ENCODE measurements around the gene MYOG. TPM values are rescaled to one million over a fixed set of nuclear protein-coding genes. Genes with fewer than 3 reads are reported as not detected.

Gene MYOG
- total RNA-seq, 1 experiment from 2014 or later: not detected

DNA sequence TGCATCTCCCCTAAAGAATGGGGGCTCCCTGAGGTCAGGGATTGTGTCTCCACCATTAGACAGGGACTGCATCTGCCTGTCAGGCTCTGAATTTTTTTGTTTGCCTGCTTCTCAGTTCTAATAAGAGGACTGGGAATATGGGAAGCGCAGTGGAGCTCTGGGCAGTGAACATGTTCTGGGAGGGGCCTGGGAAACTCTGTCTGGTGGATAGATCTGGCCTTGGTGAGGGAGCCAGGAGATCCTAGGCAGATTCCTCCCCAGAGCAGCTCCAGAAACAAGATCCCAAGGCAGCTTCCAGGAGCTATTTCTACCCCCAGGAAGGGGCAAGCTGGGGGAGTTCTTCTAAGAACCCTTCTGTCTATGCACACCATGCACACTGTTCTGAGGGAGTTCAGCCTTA lies 12.6 kb upstream of the MYOG start:
- intact Hi-C loops (cut with micrococcal nuclease): no loop called here
- Histone ChIP-seq H3K36me3 (ENCODE audit: low read depth, low read length) (no peaks in the 10 kb centered on the region), H3K27ac (ENCODE audit: low read length) (no peak overlapping the region), H3K4me3 (ENCODE audit: low read length) (no peak overlapping the region), H3K4me2 (ENCODE audit: low read length) (no peak overlapping the region), H3K9me3 (ENCODE audit: low read length) (peaks cover 11% of the 10 kb centered on the region; the same call in 1 of the 2 replicates), H3K9me2 (replicated peaks; ENCODE audit: low read length) (no peaks in the 10 kb centered on the region), H3K27me3 (ENCODE audit: low read length) (peaks cover 5% of the 10 kb centered on the region; the same call in 1 of the 2 replicates), H3F3A (ENCODE audit: low read length, unreplicated experiment) (no peaks in the 10 kb centered on the region), H4K20me1 (ENCODE audit: low read length) (no peaks in the 10 kb centered on the region), H3K4me1 (ENCODE audit: insufficient read depth, low read length) (no peaks in the 10 kb centered on the region), H3K79me2 (ENCODE audit: low read length) (no peaks in the 10 kb centered on the region), H2AFZ (ENCODE audit: low read length) (no peak overlapping the region), H3K9ac (ENCODE audit: low read length) (no peak overlapping the region)
- BruUV-seq (replicated peaks): no TSS peak
- no peak for ATAC-seq
- POLR2A ChIA-PET (ENCODE audit: unreplicated experiment): no interaction called here
- TF ChIP-seq, protein P1, sequence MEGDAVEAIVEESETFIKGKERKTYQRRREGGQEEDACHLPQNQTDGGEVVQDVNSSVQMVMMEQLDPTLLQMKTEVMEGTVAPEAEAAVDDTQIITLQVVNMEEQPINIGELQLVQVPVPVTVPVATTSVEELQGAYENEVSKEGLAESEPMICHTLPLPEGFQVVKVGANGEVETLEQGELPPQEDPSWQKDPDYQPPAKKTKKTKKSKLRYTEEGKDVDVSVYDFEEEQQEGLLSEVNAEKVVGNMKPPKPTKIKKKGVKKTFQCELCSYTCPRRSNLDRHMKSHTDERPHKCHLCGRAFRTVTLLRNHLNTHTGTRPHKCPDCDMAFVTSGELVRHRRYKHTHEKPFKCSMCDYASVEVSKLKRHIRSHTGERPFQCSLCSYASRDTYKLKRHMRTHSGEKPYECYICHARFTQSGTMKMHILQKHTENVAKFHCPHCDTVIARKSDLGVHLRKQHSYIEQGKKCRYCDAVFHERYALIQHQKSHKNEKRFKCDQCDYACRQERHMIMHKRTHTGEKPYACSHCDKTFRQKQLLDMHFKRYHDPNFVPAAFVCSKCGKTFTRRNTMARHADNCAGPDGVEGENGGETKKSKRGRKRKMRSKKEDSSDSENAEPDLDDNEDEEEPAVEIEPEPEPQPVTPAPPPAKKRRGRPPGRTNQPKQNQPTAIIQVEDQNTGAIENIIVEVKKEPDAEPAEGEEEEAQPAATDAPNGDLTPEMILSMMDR (conservative IDR thresholded peaks at IDR 0.05; ENCODE audit: low read depth, low read length): no peak
- TF ChIP-seq EZH2 (IDR thresholded peaks at IDR 0.05; ENCODE audit: low read length, unreplicated experiment) (no peak), EZH2phosphoT487 (IDR thresholded peaks at IDR 0.05; ENCODE audit: borderline replicate concordance, low read length) (no peak)
- no peak for DNase-seq
- CTCF ChIA-PET: no interaction called here

DNA sequence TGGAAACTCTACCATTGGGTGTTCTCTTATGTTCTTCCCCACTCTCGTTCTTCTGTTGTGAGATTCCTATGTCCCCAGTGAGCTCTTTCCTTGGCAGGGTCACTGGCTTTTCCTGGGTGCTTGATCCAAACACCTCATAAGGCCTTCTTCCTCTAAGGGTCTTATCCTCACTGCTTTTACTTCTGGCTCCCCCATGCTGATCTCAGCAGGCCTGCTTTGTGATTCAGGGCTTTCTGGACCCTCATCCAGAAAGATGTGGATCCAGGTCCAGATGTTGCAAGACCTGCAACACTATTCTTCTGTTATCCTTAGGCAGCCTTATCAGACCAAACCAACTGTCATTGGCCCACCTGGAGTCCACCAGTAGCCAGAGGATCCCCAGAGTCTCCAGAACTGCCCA lies 11.2 kb upstream of the MYOG start:
- CTCF ChIA-PET: no interaction called here

DNA sequence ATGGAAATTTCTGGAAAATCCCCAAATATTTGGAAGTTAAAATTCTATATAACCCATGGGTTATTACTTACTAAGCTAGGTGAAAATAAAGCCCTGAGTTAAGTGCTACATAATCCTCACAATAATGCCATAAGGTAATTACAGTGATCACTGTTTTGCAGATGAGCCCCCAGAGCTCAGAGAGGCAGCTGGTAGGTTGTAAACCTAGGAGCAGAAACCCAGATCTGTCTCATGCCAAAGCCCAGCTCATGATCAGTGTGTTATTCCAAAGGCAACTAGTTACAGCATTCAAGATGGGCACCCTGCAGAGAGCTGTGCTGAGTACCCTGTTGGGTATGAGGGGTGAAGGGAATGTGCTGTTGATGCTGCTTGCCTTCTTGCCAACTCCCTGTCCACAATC lies 10.8 kb upstream of the MYOG start:
- peaks cover 11% of the 10 kb centered on the region; the same call in 1 of the 2 replicates for H3K9me3 ChIP-seq (ENCODE audit: low read length)

More for the DNA sequence above, 11.2 kb upstream of the MYOG start:
- H3K36me3 ChIP-seq (ENCODE audit: low read depth, low read length): no peaks in the 10 kb centered on the region
- H3K27me3 ChIP-seq (ENCODE audit: low read length): peaks cover 13% of the 10 kb centered on the region
- ATAC-seq (no peak), DNase-seq (no peak)
- no peak overlapping the region for H3K4me3 ChIP-seq (ENCODE audit: low read length)
- intact Hi-C loops (cut with micrococcal nuclease): no loop called here
- H3K9me3 ChIP-seq (ENCODE audit: low read length): peaks cover 11% of the 10 kb centered on the region; the same call in 1 of the 2 replicates
- POLR2A ChIA-PET (ENCODE audit: unreplicated experiment): no interaction called here
- H3K79me2 ChIP-seq (ENCODE audit: low read length): no peaks in the 10 kb centered on the region
- H3K4me2 ChIP-seq (ENCODE audit: low read length): no peak overlapping the region
- H2AFZ ChIP-seq (ENCODE audit: low read length): no peak overlapping the region
- TF ChIP-seq, protein P1 (conservative IDR thresholded peaks at IDR 0.05; ENCODE audit: low read depth, low read length): no peak
- BruUV-seq (replicated peaks): no TSS peak
- no peaks in the 10 kb centered on the region for H3K9me2 ChIP-seq (replicated peaks; ENCODE audit: low read length)
- no peak overlapping the region for H3K9ac ChIP-seq (ENCODE audit: low read length)
- H3K4me1 ChIP-seq (ENCODE audit: insufficient read depth, low read length): no peaks in the 10 kb centered on the region
- no peaks in the 10 kb centered on the region for H3F3A ChIP-seq (ENCODE audit: low read length, unreplicated experiment)
- H3K27ac ChIP-seq (ENCODE audit: low read length): no peak overlapping the region
- no peaks in the 10 kb centered on the region for H4K20me1 ChIP-seq (ENCODE audit: low read length)

More for the DNA sequence above, 10.8 kb upstream of the MYOG start:
- BruUV-seq (replicated peaks): no TSS peak
- no peak overlapping the region for H2AFZ ChIP-seq (ENCODE audit: low read length)
- H4K20me1 ChIP-seq (ENCODE audit: low read length): no peaks in the 10 kb centered on the region
- H3K9ac ChIP-seq (ENCODE audit: low read length): no peak overlapping the region
- H3F3A ChIP-seq (ENCODE audit: low read length, unreplicated experiment): no peaks in the 10 kb centered on the region
- peaks cover 16% of the 10 kb centered on the region for H3K27me3 ChIP-seq (ENCODE audit: low read length)
- ATAC-seq (no peak), DNase-seq (no peak)
- no peaks in the 10 kb centered on the region for H3K36me3 ChIP-seq (ENCODE audit: low read depth, low read length)
- no peak overlapping the region for H3K4me3 ChIP-seq (ENCODE audit: low read length)
- no peaks in the 10 kb centered on the region for H3K4me1 ChIP-seq (ENCODE audit: insufficient read depth, low read length)
- intact Hi-C loops (cut with micrococcal nuclease): no loop called here
- no peaks in the 10 kb centered on the region for H3K9me2 ChIP-seq (replicated peaks; ENCODE audit: low read length)
- no peak for TF ChIP-seq EZH2 (IDR thresholded peaks at IDR 0.05; ENCODE audit: low read length, unreplicated experiment)
- TF ChIP-seq EZH2phosphoT487 (IDR thresholded peaks at IDR 0.05; ENCODE audit: borderline replicate concordance, low read length): no peak
- TF ChIP-seq, protein P1 (conservative IDR thresholded peaks at IDR 0.05; ENCODE audit: low read depth, low read length): no peak
- no peak overlapping the region for H3K4me2 ChIP-seq (ENCODE audit: low read length)
- no peaks in the 10 kb centered on the region for H3K79me2 ChIP-seq (ENCODE audit: low read length)
- ChIA-PET CTCF (no interaction called here), POLR2A (ENCODE audit: unreplicated experiment) (no interaction called here)
- no peak overlapping the region for H3K27ac ChIP-seq (ENCODE audit: low read length)
